Limb (tissue), 2 donors: Measurements from ENCODE around the gene NCOR1.

Source experiments
- DNase-seq, 2 donors: peaks; one replicate each; pipeline ENCODE4 v3.0.0-alpha.2; 2016; ENCODE audit errors: extremely low spot score in 2 of 2

The NCOR1 gene

DNA sequence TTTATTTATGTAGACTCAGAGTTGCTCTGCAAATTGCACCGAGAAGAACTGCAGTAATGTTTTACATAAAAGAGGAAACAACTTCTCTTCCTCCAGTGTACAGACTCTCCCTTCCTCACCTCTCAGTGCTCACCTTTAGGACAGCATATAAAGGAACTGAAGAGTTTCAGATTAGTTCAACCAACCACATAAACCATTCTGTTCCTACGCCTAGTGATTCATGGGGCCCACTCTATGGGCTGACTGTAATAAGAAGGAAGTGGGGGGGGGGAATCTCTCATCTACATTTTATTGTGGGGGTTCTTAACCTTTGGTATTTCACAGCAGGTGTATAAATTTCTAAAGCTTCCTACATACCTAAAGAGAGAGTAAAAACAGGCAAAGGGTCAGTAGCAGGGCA is 234.1 kb downstream of the NCOR1 start:
- DNase-seq = no peak
